HepG2 (cell line): Measurements from ENCODE around the gene DTD2. TPM values are rescaled to one million over a fixed set of nuclear protein-coding genes. Genes with fewer than 3 reads are reported as not detected.

Experiments
- ARID3A ChIP-seq: IDR thresholded peaks from 2 replicates; pipeline ENCODE4 v1.6.1; 2012; ENCODE audit warnings: low read depth, low read length, improper control_type of control experiment
- ARNT ChIP-seq: fragments of 450-650 bp; IDR thresholded peaks from 2 replicates; pipeline ENCODE4 v1.6.1; 2017
- CHD4 ChIP-seq: fragments of 200-600 bp; sonication (generic); IDR thresholded peaks from 2 replicates; pipeline ENCODE4 v1.7.0; 2017; ENCODE audit warnings: mild to moderate bottlenecking, low read length, borderline replicate concordance
- FOXP4 ChIP-seq: sonication (generic); formaldehyde crosslinking; IDR thresholded peaks from 2 replicates; pipeline ENCODE4 v1.4.0; 2020; ENCODE audit warnings: missing genetic modification reagents
- GMEB1 ChIP-seq: sonication (generic); formaldehyde crosslinking; IDR thresholded peaks from 2 replicates; pipeline ENCODE4 v1.5.1; 2020; ENCODE audit warnings: missing genetic modification reagents, mild to moderate bottlenecking, borderline replicate concordance
- GRHL1 ChIP-seq: sonication (generic); formaldehyde crosslinking; conservative IDR thresholded peaks from 2 replicates; pipeline ENCODE4 v1.8.0; 2022; ENCODE audit warnings: missing genetic modification reagents
- MTA1 ChIP-seq: sonication (generic); formaldehyde crosslinking; IDR thresholded peaks from 2 replicates; pipeline ENCODE4 v1.4.0; 2020; ENCODE audit warnings: missing genetic modification reagents, mild to moderate bottlenecking, borderline replicate concordance
- NR1H2 ChIP-seq: sonication (generic); formaldehyde crosslinking; IDR thresholded peaks from 2 replicates; pipeline ENCODE4 v1.8.1; 2022; ENCODE audit warnings: low read depth, missing genetic modification reagents, borderline replicate concordance
- NR2F1 ChIP-seq, 2 experiments: fragments of 450-650 bp in 1 of 2; formaldehyde crosslinking in 1 of 2; IDR thresholded peaks; 2 replicates each; pipeline versions ENCODE4 v1.5.0 to v1.6.1; 2016 to 2020; ENCODE audit warnings: mild to moderate bottlenecking in 1 of 2, missing compliant biosample characterization in 1 of 2, missing genetic modification reagents in 1 of 2, moderate library complexity in 1 of 2
- TFAP4 ChIP-seq: sonication (generic); IDR thresholded peaks from 2 replicates; pipeline ENCODE4 v1.6.1; 2016; ENCODE audit warnings: low read depth, borderline replicate concordance
- YEATS4 ChIP-seq: sonication (generic); formaldehyde crosslinking; IDR thresholded peaks from 2 replicates; pipeline ENCODE4 v1.4.0; 2020; ENCODE audit warnings: missing genetic modification reagents, borderline replicate concordance
- ZBTB42 ChIP-seq: sonication (generic); formaldehyde crosslinking; IDR thresholded peaks from 2 replicates; pipeline ENCODE4 v1.5.0; 2020; ENCODE audit warnings: mild to moderate bottlenecking, missing genetic modification reagents
- ZBTB49 ChIP-seq: sonication (generic); formaldehyde crosslinking; IDR thresholded peaks from 2 replicates; pipeline ENCODE4 v1.4.0; 2020; ENCODE audit warnings: missing genetic modification reagents, borderline replicate concordance
- ZNF768 ChIP-seq: sonication (generic); formaldehyde crosslinking; IDR thresholded peaks from 2 replicates; pipeline ENCODE4 v1.4.0; 2020; ENCODE audit warnings: missing genetic modification reagents
- polyA plus RNA-seq, 8 experiments: library from polyadenylated mRNA; depleted of rRNA in 3 of 8; stranded (reverse) in 7 of 8; unstranded in 1 of 8; fragments of >200 nt; fragmentation: Illumina TruSeq in 4 of 8; extraction: Trizol in 4 of 8; gene quantifications; 2 replicates each; pipeline versions ENCODE4 v1.2.1 to v1.2.3, GENCODE V29; 2011 to 2016; ENCODE audit warnings: low read depth in 4 of 8, missing spikeins in 1 of 8, mixed read lengths in 1 of 8; ENCODE audit not compliant: insufficient read depth in 1 of 8
- total RNA-seq, 5 experiments: library from RNA; depleted of rRNA; stranded (reverse); fragments of >200 nt; fragmentation: Illumina TruSeq; extraction: Trizol; gene quantifications; 2 replicates each; pipeline ENCODE4 v1.2.3, GENCODE V29; 2016; ENCODE audit warnings: low read depth in 1 of 5

DTD2 gene
- total and polyA plus RNA-seq, 2 of the 13 experiments (the other 11 are each of a cell fraction or from before 2014, with no cell fraction given), result 22.3 to 49.8 TPM

- TF ChIP-seq ZBTB49 (no peak), GMEB1 (CRISPR knock-in tag) (no peak), NR2F1 (CRISPR knock-in tag; IDR thresholded peaks at IDR 0.05) (no peak), GRHL1 (CRISPR knock-in tag) (no peak), ARNT (no peak), ZBTB42 (CRISPR knock-in tag) (no peak), CHD4 (no peak), FOXP4 (peak; percentile 90), ARID3A (peak; percentile 98), ZNF768 (CRISPR knock-in tag) (no peak), NR1H2 (CRISPR knock-in tag) (no peak), YEATS4 (CRISPR knock-in tag) (no peak), TFAP4 (no peak), MTA1 (no peak)
Measured at GRCh38 chr14:31457665-31458659, 656 bp upstream of the DTD2 start (continued).
